GM18502 (cell line): ENCODE results near the gene ARHGAP24.

Experiments
- ATAC-seq: cut with Tn5 transposase; IDR thresholded peaks from one replicate; pipeline ENCODE4 v1.9.1; 2021; ENCODE audit warnings: mild to moderate bottlenecking; ENCODE audit not compliant: unreplicated experiment, poor library complexity

Gene ARHGAP24

DNA sequence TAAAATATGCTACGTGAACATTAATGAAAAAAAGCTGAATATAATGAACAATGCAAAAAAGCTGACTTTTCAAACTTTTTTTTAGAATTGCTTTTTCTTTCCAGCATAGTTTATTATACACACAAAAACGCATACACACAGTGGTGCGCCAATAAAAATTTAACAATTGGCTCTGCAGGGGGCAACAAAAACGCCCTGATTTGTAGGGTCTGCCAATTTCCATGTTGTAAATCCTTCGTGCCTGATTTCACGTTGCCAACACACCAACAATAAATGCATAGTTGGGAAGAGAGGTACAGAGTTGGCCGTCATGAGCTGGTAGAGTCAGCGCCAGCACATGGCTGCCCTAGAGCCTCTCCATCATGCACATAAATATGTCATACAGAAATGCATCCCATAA is 551.8 kb downstream of the ARHGAP24 start:
- ATAC-seq = no peak

DNA sequence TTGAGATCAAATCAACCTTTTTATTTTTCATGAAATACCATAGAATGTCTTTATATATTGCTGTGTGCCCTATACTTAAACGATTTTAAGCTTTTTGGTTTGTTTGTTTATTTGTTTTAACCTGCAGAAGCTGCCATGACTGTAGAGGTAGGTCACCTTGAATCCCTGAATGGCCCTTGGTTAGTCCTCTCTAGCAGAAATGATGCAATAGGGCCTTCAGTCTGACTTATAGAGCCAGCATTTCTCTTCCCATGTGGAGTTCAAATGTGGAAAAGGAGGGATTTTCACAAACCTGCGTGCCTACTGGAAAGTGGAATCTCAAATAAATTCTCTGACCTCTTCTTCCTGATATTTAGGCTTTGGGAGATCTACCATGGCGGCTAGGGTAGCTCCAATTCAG is 557.0 kb downstream of the ARHGAP24 start:
- no peak for ATAC-seq

DNA sequence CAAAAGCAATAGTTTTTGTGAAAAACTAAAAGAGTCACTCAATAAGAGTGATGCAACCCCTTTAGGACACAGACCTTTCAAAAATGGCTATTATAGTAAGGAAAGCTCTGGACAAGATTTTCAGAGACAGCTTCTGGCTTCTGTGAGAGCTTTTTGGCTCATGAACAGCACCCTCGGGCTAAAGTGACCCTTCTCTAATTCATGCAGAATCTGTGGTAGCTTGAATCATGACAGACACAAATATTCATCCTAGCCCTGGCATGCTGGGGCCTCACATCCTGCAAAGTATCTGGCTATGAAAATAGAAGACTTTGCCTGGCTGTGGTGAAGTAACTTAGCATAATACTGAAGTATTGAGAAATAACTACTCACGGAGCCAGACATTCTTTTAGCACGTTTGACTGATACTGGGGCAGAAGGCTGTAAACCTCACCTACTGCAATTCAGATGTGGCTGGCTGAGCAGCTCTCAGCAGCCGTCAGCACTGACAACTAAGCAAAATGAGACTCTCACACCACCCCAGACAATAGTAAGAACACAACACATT is 557.6 kb downstream of the ARHGAP24 start:
- ATAC-seq = no peak

DNA sequence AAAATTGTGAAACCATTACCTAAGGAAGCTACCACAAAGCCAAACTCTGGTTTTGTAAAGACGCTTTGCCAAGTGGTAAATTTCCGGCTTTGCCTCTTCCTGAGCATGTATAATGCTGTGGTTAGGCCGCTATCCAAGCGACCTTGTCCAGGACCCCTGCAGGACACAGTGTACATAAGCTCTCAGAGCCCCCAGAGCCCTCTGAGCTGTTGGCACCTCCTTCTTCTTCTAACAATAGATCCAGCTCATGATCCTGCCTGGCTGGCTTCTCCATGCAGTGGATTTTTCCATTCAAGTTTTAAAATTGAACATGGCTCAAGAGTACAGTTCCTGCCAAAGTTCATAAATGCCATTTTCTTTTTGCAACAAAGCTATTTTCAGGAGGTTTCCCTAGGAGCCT is 558.2 kb downstream of the ARHGAP24 start:
- ATAC-seq = no peak

DNA sequence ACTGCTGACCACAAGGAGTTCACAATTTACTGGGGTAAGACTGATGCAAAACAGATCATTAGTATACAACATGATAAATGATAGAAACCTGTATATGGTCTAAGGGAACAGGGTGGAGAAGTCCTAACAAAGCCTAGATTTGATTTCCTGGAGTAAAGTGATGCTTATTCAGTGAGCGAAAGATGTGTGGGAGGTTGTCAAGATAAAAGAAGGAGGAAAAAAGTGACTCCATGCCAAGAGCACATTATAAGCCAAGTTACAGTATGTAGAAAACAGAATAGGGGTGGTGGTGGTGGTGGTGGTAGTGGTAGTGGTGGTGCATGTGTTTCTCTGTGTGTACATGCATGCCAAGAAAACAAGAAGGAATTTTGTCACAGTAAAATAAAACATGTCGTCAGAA is 559.7 kb downstream of the ARHGAP24 start:
- ATAC-seq = no peak

DNA sequence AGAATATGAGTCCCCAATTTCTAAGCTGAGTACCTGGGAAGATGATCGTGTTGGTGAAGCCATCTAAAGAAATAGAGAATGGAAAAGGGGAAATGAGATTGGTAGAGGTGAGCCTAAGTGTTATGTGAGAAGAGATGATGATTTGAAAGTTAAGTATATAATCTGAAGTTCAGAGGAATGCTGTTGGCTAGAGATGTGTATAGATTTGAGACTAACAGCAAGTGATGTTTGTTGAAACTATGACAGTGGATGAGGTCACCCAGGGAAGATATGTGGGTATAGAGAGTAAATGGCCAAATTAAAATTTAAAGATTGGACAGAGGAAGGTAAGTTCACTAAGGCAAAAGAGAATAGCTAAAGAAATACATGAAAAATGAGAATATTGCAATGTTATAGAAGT is 560.7 kb downstream of the ARHGAP24 start:
- no peak for ATAC-seq

DNA sequence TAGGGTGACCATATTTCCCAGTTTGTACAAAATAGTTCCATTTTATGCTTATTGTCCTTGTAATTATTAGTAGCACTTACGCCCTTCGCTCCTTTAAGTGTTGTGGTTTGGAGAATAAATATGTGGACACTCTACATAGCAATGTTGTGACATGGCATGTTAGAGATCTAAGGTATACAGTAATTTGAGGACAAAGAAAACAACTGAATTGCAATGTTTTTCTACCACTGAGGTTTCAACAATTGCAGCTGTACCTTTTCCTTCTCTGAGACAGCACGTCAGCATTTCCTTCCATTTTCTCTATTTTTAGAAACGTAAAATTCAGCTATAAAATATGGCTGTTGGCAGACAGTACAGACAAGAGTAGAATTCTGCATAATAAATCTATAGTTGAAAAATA is 561.8 kb downstream of the ARHGAP24 start:
- ATAC-seq = no peak

DNA sequence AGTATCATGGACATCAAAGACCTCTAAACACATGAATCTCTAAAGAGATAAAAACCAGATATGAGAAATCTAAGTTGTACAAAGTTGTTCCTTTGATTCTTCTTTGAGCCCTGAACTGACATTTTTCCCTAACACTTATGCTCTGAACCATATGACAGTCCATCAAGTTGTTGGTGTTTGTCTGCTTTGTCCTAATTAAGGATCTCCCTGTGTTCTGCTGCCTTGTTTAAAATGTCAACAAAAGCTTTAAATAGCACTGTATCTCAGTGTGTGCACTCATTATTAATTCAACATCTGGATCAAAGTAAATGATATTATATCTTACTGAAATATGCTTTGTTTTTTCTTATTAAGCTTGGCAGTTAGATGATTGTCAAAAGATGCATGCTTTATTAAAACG is 563.1 kb downstream of the ARHGAP24 start:
- no peak for ATAC-seq

DNA sequence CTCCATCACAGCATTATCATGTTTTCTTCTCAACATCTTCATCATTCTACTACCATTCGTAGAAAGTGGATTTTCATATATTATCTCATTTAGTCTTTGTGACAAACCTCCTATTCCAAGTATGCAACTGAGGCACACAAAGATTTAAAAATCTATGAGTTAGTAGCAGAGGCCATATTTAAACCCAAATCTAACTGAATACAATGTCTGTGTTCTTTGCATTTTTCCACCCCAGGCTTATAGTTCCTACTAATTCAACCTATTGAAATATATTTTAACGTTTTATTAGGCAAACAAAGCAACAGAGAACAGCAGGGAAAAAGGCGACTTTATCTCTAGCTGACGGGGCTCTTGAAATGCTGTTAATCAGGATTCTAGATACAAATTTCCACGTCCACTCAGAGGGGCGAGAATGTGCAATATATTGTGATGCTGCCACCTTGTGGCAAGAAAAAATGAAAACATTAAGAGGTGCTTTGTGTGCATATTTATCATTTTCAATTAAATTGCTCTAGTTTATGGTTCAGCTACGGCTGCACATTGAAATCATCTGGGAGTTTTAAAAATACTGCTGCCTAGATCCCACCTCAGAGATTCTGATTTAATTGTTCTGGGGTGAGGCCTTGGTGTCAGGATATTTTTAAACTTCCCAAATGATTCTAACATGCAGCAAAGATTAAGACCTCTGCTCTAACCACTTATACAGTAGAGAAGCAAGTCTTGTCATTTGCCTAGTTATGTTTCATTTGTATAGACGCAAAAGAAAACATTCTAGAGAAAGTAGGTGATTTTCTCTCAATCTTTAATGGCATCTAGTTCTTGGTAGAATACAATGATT is 569.0 kb downstream of the ARHGAP24 start:
- ATAC-seq = no peak

DNA sequence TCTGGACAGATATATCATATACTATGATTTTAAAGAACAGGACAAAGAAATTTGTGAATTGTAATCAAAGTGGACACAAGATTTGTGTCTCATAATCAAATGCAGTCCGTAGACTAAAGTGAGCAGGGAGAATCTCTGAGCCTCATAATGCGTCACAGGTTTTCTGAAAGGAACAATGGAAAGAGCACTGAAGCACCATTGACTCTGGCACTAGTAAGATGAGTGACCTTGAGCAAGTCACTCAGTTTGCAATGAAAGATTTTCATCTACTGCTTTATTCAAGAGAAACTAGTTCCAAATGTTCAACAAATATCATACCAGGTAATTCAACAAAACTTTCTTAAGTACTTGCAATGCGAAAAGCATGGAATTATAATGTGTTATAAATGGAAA is 569.6 kb downstream of the ARHGAP24 start:
- ATAC-seq = no peak

DNA sequence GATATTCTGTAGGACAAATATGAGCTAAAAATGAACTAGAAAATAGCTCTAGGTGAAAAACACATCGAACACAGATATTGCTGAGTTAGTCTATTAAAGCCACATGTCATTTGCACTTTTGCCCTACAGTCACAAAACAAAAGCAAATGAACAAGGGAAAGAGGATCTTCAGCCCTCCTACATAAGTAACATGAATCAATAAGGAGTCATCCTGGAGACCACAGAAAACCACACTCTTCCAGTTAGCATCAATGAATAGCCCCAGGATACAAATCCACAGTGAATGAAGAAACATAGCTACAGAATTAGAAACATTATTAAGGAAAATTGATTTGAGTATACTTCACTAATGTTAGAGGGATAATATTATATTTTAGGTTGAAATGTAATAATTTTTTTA is 573.5 kb downstream of the ARHGAP24 start:
- no peak for ATAC-seq

DNA sequence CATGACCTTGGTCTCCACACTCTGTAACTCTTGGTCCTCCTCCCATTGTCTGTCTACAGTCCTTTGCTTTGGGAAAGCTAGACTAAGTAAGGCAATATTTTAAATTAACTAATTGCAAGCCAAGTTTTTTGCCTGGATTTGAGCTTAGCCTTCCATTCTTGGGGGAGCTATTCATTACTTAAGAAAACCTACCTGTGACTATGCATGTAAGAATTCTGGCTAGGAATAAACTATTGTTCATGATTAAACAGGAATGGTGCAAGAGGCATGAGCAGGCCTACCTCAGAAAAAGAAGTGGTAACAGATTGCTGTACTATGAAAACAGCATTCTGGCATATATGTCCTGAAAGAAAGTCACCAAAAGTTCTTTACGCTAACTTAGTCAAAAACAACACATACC is 575.5 kb downstream of the ARHGAP24 start:
- no peak for ATAC-seq
